Upper lobe of left lung (tissue), 4 donors: ENCODE results near the gene STRADB.
"Not testable (repeated sequence)": the region's sequence is repeated elsewhere in the genome, so short reads cannot be mapped to it uniquely, and the experiment has no call there.

Source experiments
- CTCF ChIP-seq, 6 experiments: fragments of 450-650 bp in 4 of 6; fragments of 200-600 bp in 2 of 6; sonication (generic) in 2 of 6; IDR thresholded peaks; one replicate each; pipeline ENCODE4 v1.5.1; 2016 to 2019; ENCODE audit warnings: antibody characterized with exemption in 6 of 6
- POLR2A ChIP-seq, 4 donors: fragments of 450-650 bp; IDR thresholded peaks; one replicate each; pipeline ENCODE4 v1.5.1; 2016 to 2017; ENCODE audit warnings: antibody characterized with exemption in 4 of 4, mild to moderate bottlenecking in 2 of 4
- POLR2AphosphoS5 ChIP-seq, 2 donors: sonication (generic); formaldehyde crosslinking; IDR thresholded peaks; one replicate each; pipeline ENCODE4 v1.5.1; 2017; ENCODE audit warnings: antibody characterized with exemption in 2 of 2

DNA sequence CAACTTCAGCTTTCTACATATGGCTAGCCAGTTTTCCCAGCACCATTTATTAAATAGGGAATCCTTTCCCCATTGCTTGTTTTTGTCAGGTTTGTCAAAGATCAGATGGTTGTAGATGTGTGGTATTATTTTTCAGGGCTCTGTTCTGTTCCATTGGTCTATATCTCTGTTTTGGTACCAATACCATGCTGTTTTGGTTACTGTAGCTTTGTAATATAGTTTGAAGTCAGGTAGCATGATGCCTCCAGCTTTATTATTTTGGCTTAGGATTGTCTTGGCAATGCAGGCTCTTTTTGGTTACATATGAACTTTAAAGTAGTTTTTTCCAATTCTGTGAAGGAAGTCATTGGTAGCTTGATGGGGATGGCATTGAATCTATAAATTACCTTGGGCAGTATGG is 23.2 kb upstream of the STRADB start:
- not testable (repeated sequence) for TF ChIP-seq CTCF, POLR2A, POLR2AphosphoS5 (IDR thresholded peaks at IDR 0.05)
